Stimulated activated naive B cell treated with anti-CD40 and anti-IgM and Interleukin-4, amounts not matched to agents 10 μg/mL and 1 μg/mL and 100 μg/mL, for 72 hours (primary cell): ENCODE results near the gene ASTN2.

ENCODE experiments used
- ATAC-seq, 2 donors: fragments of 150-1000 bp; cut with Tn5 transposase; replicated peaks; 2 replicates each; pipeline ENCODE4 v1.10.0; 2021; ENCODE audit warnings: moderate library complexity in 1 of 2
- DNase-seq: peaks from one replicate; pipeline ENCODE4 v3.0.0; 2021
- H3K27ac Mint-ChIP-seq: one replicate; pipeline ENCODE4 v1.8.0; 2022; ENCODE audit warnings: mild to moderate bottlenecking, mixed read lengths
- H3K27me3 Mint-ChIP-seq, 2 donors: one replicate each; pipeline ENCODE4 v1.8.0; 2022; ENCODE audit warnings: mixed read lengths in 2 of 2
- H3K36me3 Mint-ChIP-seq, 2 donors: one replicate each; pipeline ENCODE4 v1.8.0; 2022; ENCODE audit warnings: mixed read lengths in 2 of 2, mild to moderate bottlenecking in 1 of 2
- H3K4me1 Mint-ChIP-seq, 2 donors: one replicate each; pipeline ENCODE4 v1.8.0; 2022; ENCODE audit warnings: mixed read lengths in 2 of 2, mild to moderate bottlenecking in 1 of 2
- H3K4me3 Mint-ChIP-seq, 2 donors: one replicate each; pipeline ENCODE4 v1.8.0; 2022; ENCODE audit warnings: mild to moderate bottlenecking in 2 of 2, mixed read lengths in 2 of 2, moderate library complexity in 1 of 2
- H3K9me3 Mint-ChIP-seq, 2 donors: one replicate each; pipeline ENCODE4 v1.8.0; 2022; ENCODE audit warnings: mixed read lengths in 2 of 2, mild to moderate bottlenecking in 1 of 2

Gene ASTN2

GRCh38 chr9:116944714-116945534 lies 469.9 kb downstream of the ASTN2 start:
- no peak overlapping the region for H3K27ac Mint-ChIP-seq
- peaks cover 3 to 7% of the 10 kb centered on the region in 2 donors for H3K9me3 Mint-ChIP-seq
- H3K4me1 Mint-ChIP-seq, result peaks cover 0 to 4% of the 10 kb centered on the region in 2 donors
- H3K36me3 Mint-ChIP-seq, result no peaks in the 10 kb centered on the region
- no peak overlapping the region for H3K4me3 Mint-ChIP-seq
- ATAC-seq, result no peak
- no peak for DNase-seq
- H3K27me3 Mint-ChIP-seq, result peaks cover 5 to 6% of the 10 kb centered on the region in 2 donors

- ATAC-seq (no peak), DNase-seq (no peak)
- Mint-ChIP-seq H3K36me3 (no peaks in the 10 kb centered on the region), H3K4me1 (peaks cover 0 to 4% of the 10 kb centered on the region in 2 donors), H3K27me3 (peaks cover 0 to 5% of the 10 kb centered on the region in 2 donors), H3K4me3 (no peak overlapping the region), H3K9me3 (peaks cover 2 to 7% of the 10 kb centered on the region in 2 donors), H3K27ac (no peak overlapping the region)
Observed at GRCh38 chr9:116943970-116944369, 470.9 kb downstream of the ASTN2 start.

DNA sequence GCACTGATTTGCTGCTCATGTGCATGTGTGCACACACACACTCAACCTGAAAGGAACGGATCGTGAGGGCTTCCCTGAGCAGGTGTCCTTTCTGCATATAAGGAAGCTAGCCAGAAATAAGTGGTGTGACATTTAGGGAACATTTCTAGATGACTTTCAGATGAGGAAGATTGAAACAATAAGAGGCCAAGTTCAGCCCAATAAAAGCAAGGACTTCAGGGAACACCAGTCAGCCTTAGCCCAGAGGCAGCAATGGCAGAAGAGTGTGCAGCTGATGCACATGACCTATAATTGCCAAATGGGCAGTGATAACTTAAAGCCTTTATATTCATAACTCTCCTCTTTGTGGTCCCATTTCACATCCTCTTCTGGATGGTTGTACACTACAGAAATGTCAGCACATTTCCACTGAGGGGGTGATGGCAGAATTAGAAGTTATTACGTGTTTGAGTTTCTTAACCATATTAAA lies 472.2 kb downstream of the ASTN2 start:
- no peak overlapping the region for H3K4me3 Mint-ChIP-seq
- H3K9me3 Mint-ChIP-seq, result peaks cover 0 to 4% of the 10 kb centered on the region in 2 donors
- H3K36me3 Mint-ChIP-seq, result no peaks in the 10 kb centered on the region
- H3K27me3 Mint-ChIP-seq, result peaks cover 0 to 5% of the 10 kb centered on the region in 2 donors
- peaks cover 0 to 4% of the 10 kb centered on the region in 2 donors for H3K4me1 Mint-ChIP-seq
- ATAC-seq (peak; percentile 61 to 63), DNase-seq (no peak)
- H3K27ac Mint-ChIP-seq, result no peak overlapping the region

GRCh38 chr9:116941266-116941665 lies 473.6 kb downstream of the ASTN2 start:
- DNase-seq (no peak), ATAC-seq (no peak)
- H3K4me3 Mint-ChIP-seq, result no peak overlapping the region
- peaks cover 0 to 4% of the 10 kb centered on the region in 2 donors for H3K4me1 Mint-ChIP-seq
- H3K9me3 Mint-ChIP-seq, result peaks cover under 1 to 6% of the 10 kb centered on the region in 2 donors
- no peak overlapping the region for H3K27ac Mint-ChIP-seq
- H3K27me3 Mint-ChIP-seq, result peaks cover 0 to 5% of the 10 kb centered on the region in 2 donors
- no peaks in the 10 kb centered on the region for H3K36me3 Mint-ChIP-seq

DNA sequence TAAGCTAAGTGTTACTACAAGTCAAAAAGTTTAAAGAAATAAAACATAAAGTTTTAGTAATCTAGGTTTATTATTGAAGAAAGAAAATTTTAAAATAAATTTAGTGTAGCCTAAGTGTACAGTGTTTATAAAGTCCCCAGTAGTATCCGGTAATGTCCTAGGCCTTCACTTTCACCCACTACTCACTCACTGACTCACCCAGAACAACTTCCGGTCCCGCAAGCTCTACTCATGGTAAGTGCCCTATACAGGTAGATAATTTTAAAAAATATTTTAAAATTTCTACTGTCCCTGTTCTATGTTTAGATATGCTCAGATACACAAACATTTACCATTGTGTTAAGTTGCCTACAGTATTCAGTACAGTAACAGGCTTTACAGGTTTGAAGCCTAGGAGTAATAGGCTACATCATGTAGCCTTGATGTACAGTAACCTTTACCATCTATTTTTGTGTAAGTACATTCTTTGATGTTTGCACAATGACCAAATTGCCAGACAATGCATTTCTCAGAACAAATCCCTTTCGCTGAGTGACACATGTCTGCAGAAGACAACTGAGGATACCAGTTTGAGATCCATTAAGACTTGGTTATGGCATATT lies 474.1 kb downstream of the ASTN2 start:
- Mint-ChIP-seq H3K27ac (no peak overlapping the region), H3K9me3 (peaks cover 3 to 9% of the 10 kb centered on the region in 2 donors), H3K27me3 (peaks cover 0 to 5% of the 10 kb centered on the region in 2 donors), H3K4me3 (no peak overlapping the region), H3K4me1 (peaks cover 0 to 3% of the 10 kb centered on the region in 2 donors), H3K36me3 (no peaks in the 10 kb centered on the region)
- DNase-seq, result no peak
- no peak for ATAC-seq

GRCh38 chr9:116939614-116940013 lies 475.2 kb downstream of the ASTN2 start:
- Mint-ChIP-seq H3K27ac (no peak overlapping the region), H3K4me1 (no peaks in the 10 kb centered on the region), H3K36me3 (no peaks in the 10 kb centered on the region), H3K27me3 (peaks cover 0 to 5% of the 10 kb centered on the region in 2 donors), H3K9me3 (peaks cover 3 to 9% of the 10 kb centered on the region in 2 donors), H3K4me3 (no peak overlapping the region)
- DNase-seq (no peak), ATAC-seq (peak in 1 of 2 donors; percentile 25)

DNA sequence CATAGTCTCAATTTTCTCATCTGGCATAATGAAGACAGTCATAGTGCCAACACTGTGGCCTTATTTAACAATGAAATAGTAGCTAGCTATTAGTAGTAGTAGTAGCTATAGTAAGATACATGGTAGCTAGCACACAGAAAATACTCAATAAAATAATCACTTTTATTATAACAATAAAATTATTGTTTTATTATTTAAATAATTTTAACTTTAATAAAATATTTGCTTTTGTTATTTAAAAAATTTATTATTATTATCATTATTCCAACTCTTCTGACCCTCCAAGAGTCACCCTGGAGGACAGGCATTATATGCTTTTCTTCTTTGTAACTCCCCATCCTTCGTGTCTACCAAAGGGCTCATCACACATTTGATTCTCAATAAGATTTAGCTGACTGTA lies 475.7 kb downstream of the ASTN2 start:
- H3K27me3 Mint-ChIP-seq, result peaks cover 0 to 5% of the 10 kb centered on the region in 2 donors
- no peak overlapping the region for H3K4me3 Mint-ChIP-seq
- ATAC-seq (no peak), DNase-seq (no peak)
- no peaks in the 10 kb centered on the region for H3K36me3 Mint-ChIP-seq
- no peak overlapping the region for H3K27ac Mint-ChIP-seq
- H3K9me3 Mint-ChIP-seq, result peaks cover 3 to 9% of the 10 kb centered on the region in 2 donors
- H3K4me1 Mint-ChIP-seq, result no peaks in the 10 kb centered on the region

- no peak overlapping the region for H3K27ac Mint-ChIP-seq
- no peaks in the 10 kb centered on the region for H3K4me1 Mint-ChIP-seq
- H3K4me3 Mint-ChIP-seq, result no peak overlapping the region
- peaks cover 3 to 9% of the 10 kb centered on the region in 2 donors for H3K9me3 Mint-ChIP-seq
- DNase-seq (no peak), ATAC-seq (no peak)
- peaks cover 0 to 4% of the 10 kb centered on the region in 2 donors for H3K27me3 Mint-ChIP-seq
- H3K36me3 Mint-ChIP-seq, result no peaks in the 10 kb centered on the region
Observed at GRCh38 chr9:116937361-116937760, 477.5 kb downstream of the ASTN2 start.

DNA sequence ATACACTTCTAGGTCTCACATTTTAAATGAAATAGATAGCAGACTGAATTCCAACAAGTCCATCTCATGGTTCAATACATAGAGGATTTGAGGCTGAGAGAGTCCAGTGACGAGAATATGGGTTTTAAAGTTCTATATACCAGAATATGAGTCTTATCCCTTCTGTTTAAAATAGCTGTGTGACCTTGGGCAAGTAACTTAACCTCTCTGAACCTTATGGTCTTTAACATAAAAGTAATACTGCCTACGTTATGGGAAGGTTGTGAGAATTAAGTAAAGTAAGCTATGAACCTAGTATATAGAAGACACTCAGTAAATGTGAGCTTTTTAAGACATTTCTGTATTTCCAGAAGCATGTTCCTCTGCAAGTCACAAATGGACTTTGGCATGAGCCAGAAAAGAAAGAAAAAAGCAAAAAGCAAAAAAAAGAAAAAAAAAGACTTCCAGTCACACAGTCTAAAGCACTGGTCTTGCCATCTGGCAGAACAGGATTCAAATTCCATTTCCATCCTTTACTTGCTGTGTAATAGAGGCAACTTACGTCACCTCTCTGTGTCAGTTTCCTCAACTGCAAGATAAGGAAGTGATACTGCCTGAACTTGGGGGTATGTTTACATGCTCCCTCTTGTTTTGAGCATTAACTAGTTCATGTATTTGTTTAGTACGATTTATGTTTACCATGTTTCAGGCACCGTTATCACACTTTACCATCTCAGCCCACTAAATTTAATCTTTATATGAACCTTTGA lies 479.5 kb downstream of the ASTN2 start:
- H3K4me1 Mint-ChIP-seq, result no peaks in the 10 kb centered on the region
- ATAC-seq (no peak), DNase-seq (no peak)
- H3K36me3 Mint-ChIP-seq, result no peaks in the 10 kb centered on the region
- no peak overlapping the region for H3K4me3 Mint-ChIP-seq
- H3K9me3 Mint-ChIP-seq, result peaks cover 5 to 6% of the 10 kb centered on the region in 2 donors
- H3K27me3 Mint-ChIP-seq, result no peaks in the 10 kb centered on the region
- H3K27ac Mint-ChIP-seq, result no peak overlapping the region

DNA sequence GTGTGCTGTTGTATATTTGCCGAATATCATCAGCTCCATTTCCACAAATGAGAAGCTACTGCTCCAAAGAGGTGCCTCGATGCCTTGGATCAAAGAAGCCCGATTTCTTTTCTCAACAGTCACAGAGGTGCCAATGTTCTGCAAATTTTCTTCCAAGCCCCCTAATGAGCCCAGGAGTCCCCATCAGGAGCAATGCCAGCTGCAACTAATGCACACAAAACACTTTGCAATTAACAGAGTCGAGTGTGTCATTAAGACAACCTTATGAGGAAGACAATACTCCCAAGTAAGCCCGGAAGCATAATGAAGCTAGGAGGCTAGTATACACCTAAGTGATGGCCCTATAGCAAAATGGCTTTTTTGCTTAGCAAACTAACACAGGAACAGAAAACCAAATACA lies 480.7 kb downstream of the ASTN2 start:
- H3K36me3 Mint-ChIP-seq, result no peaks in the 10 kb centered on the region
- peaks cover 5 to 6% of the 10 kb centered on the region in 2 donors for H3K9me3 Mint-ChIP-seq
- DNase-seq (no peak), ATAC-seq (no peak)
- H3K4me1 Mint-ChIP-seq, result no peaks in the 10 kb centered on the region
- no peak overlapping the region for H3K27ac Mint-ChIP-seq
- H3K27me3 Mint-ChIP-seq, result no peaks in the 10 kb centered on the region
- no peak overlapping the region for H3K4me3 Mint-ChIP-seq

- Mint-ChIP-seq H3K36me3 (no peaks in the 10 kb centered on the region), H3K9me3 (peaks cover 5 to 6% of the 10 kb centered on the region in 2 donors), H3K4me1 (no peaks in the 10 kb centered on the region), H3K27ac (no peak overlapping the region), H3K27me3 (no peaks in the 10 kb centered on the region), H3K4me3 (no peak overlapping the region)
- DNase-seq (no peak), ATAC-seq (no peak)
Observed at GRCh38 chr9:116933251-116933650, 481.6 kb downstream of the ASTN2 start.

- Mint-ChIP-seq H3K27ac (no peak overlapping the region), H3K36me3 (no peaks in the 10 kb centered on the region), H3K27me3 (no peaks in the 10 kb centered on the region), H3K4me1 (no peaks in the 10 kb centered on the region), H3K4me3 (no peak overlapping the region), H3K9me3 (peaks cover 3% of the 10 kb centered on the region in 2 donors)
- DNase-seq (no peak), ATAC-seq (no peak)
Observed at GRCh38 chr9:116929621-116930020, 485.2 kb downstream of the ASTN2 start.

GRCh38 chr9:116928884-116929283 lies 486.0 kb downstream of the ASTN2 start:
- no peak for DNase-seq
- peaks cover 3% of the 10 kb centered on the region in 2 donors for H3K9me3 Mint-ChIP-seq
- no peaks in the 10 kb centered on the region for H3K27me3 Mint-ChIP-seq
- H3K4me3 Mint-ChIP-seq, result no peak overlapping the region
- no peaks in the 10 kb centered on the region for H3K4me1 Mint-ChIP-seq
- no peak for ATAC-seq
- H3K36me3 Mint-ChIP-seq, result no peaks in the 10 kb centered on the region
- no peak overlapping the region for H3K27ac Mint-ChIP-seq

DNA sequence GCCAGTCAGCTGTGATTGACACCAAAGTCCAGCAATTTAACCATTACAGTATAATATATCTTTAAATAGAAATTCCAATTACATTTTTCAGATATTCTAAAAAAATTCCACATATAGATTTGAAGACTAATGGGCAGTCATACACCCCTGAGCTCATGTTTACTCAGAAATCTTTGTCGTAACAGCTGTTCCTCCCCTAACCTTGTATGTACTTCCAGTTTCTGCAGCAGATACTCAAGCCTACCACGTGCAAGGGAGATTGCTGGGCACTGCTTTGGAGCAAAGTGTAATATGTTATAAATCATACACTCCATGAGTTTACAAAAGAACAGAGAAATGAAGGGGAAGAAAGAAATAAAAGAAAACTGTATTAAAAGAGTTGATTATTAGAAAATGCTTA lies 486.6 kb downstream of the ASTN2 start:
- Mint-ChIP-seq H3K27ac (no peak overlapping the region), H3K36me3 (no peaks in the 10 kb centered on the region), H3K4me3 (no peak overlapping the region), H3K4me1 (no peaks in the 10 kb centered on the region), H3K27me3 (no peaks in the 10 kb centered on the region), H3K9me3 (peaks cover 3% of the 10 kb centered on the region in 2 donors)
- DNase-seq (no peak), ATAC-seq (no peak)
